ENCODE measurements around the gene EIF1.
"Not testable (repeated sequence)": the region's sequence is repeated elsewhere in the genome, so short reads cannot be mapped to it uniquely, and the experiment has no call there.

The EIF1 gene

GRCh38 chr17:41682631-41683030, 6.1 kb upstream of the EIF1 start:
- no peaks in the 10 kb centered on the region for H3K36me3 ChIP-seq (ENCODE audit: insufficient read depth, low read length)
- no peak overlapping the region for H2AFZ ChIP-seq (ENCODE audit: low read length, unreplicated experiment)
- H3K27ac ChIP-seq (ENCODE audit: low read depth, low read length), result no peak overlapping the region
- H3K4me3 ChIP-seq (ENCODE audit: low read depth, low read length), result no peak overlapping the region
- no peaks in the 10 kb centered on the region for H3K27me3 ChIP-seq (ENCODE audit: insufficient read depth, low read length)
- peaks cover 11% of the 10 kb centered on the region for H3K4me1 ChIP-seq (ENCODE audit: control insufficient read depth, insufficient read depth, low read length, unreplicated experiment)
- no peaks in the 10 kb centered on the region for H3K79me2 ChIP-seq (ENCODE audit: control insufficient read depth, insufficient read depth, low read length, unreplicated experiment)

- no peaks in the 10 kb centered on the region for H3K79me2 ChIP-seq (ENCODE audit: control insufficient read depth, insufficient read depth, low read length, unreplicated experiment)
Measured at GRCh38 chr17:41683441-41684007, 5.2 kb upstream of the EIF1 start.

GRCh38 chr17:41684035-41684434, 4.7 kb upstream of the EIF1 start:
- Histone ChIP-seq H3K27me3 (ENCODE audit: insufficient read depth, low read length) (no peaks in the 10 kb centered on the region), H3K79me2 (ENCODE audit: control insufficient read depth, insufficient read depth, low read length, unreplicated experiment) (no peaks in the 10 kb centered on the region), H3K27ac (ENCODE audit: low read depth, low read length) (no peak overlapping the region), H3K36me3 (ENCODE audit: insufficient read depth, low read length) (no peaks in the 10 kb centered on the region), H2AFZ (ENCODE audit: low read length, unreplicated experiment) (no peak overlapping the region), H3K4me3 (ENCODE audit: low read depth, low read length) (no peak overlapping the region), H3K4me1 (ENCODE audit: control insufficient read depth, insufficient read depth, low read length, unreplicated experiment) (peaks cover 8% of the 10 kb centered on the region)

More at GRCh38 chr17:41683441-41684007, 5.2 kb upstream of the EIF1 start:
- Histone ChIP-seq H3K4me1 (ENCODE audit: control insufficient read depth, insufficient read depth, low read length, unreplicated experiment) (peaks cover 13% of the 10 kb centered on the region), H3K36me3 (ENCODE audit: insufficient read depth, low read length) (no peaks in the 10 kb centered on the region), H3K27me3 (ENCODE audit: insufficient read depth, low read length) (no peaks in the 10 kb centered on the region), H2AFZ (ENCODE audit: low read length, unreplicated experiment) (no peak overlapping the region), H3K4me3 (ENCODE audit: low read depth, low read length) (no peak overlapping the region), H3K27ac (ENCODE audit: low read depth, low read length) (no peak overlapping the region)

GRCh38 chr17:41685753-41686152, 2.9 kb upstream of the EIF1 start:
- H3K27ac ChIP-seq (ENCODE audit: low read depth, low read length); H3K27me3 ChIP-seq (ENCODE audit: insufficient read depth, low read length); H3K4me3 ChIP-seq (ENCODE audit: low read depth, low read length); H2AFZ ChIP-seq (ENCODE audit: low read length, unreplicated experiment): not testable (repeated sequence)
- Histone ChIP-seq H3K79me2 (ENCODE audit: control insufficient read depth, insufficient read depth, low read length, unreplicated experiment) (peaks cover 15% of the 10 kb centered on the region), H3K36me3 (ENCODE audit: insufficient read depth, low read length) (peaks cover 14% of the 10 kb centered on the region), H3K4me1 (ENCODE audit: control insufficient read depth, insufficient read depth, low read length, unreplicated experiment) (peaks cover 11% of the 10 kb centered on the region)

GRCh38 chr17:41686281-41686680, 2.4 kb upstream of the EIF1 start:
- Histone ChIP-seq H3K27ac (ENCODE audit: low read depth, low read length) (no peak overlapping the region), H3K4me1 (ENCODE audit: control insufficient read depth, insufficient read depth, low read length, unreplicated experiment) (peaks cover 16% of the 10 kb centered on the region), H3K36me3 (ENCODE audit: insufficient read depth, low read length) (peaks cover 19% of the 10 kb centered on the region), H3K4me3 (ENCODE audit: low read depth, low read length) (no peak overlapping the region), H3K27me3 (ENCODE audit: insufficient read depth, low read length) (no peaks in the 10 kb centered on the region), H3K79me2 (ENCODE audit: control insufficient read depth, insufficient read depth, low read length, unreplicated experiment) (peaks cover 20% of the 10 kb centered on the region), H2AFZ (ENCODE audit: low read length, unreplicated experiment) (no peak overlapping the region)

GRCh38 chr17:41687828-41688640, 651 bp upstream of the EIF1 start:
- H3K4me3 ChIP-seq (ENCODE audit: low read depth, low read length), result peak overlapping the region; percentile 90
- peak overlapping the region; percentile 69 for H3K27ac ChIP-seq (ENCODE audit: low read depth, low read length)
- H3K27me3 ChIP-seq (ENCODE audit: insufficient read depth, low read length), result no peaks in the 10 kb centered on the region
- peaks cover 28% of the 10 kb centered on the region for H3K79me2 ChIP-seq (ENCODE audit: control insufficient read depth, insufficient read depth, low read length, unreplicated experiment)
- H3K4me1 ChIP-seq (ENCODE audit: control insufficient read depth, insufficient read depth, low read length, unreplicated experiment), result peaks cover 19% of the 10 kb centered on the region
- peak overlapping the region; percentile 90 for H2AFZ ChIP-seq (ENCODE audit: low read length, unreplicated experiment)
- H3K36me3 ChIP-seq (ENCODE audit: insufficient read depth, low read length), result peaks cover 35% of the 10 kb centered on the region

- Histone ChIP-seq H3K36me3 (ENCODE audit: insufficient read depth, low read length) (peaks cover 39% of the 10 kb centered on the region), H3K79me2 (ENCODE audit: control insufficient read depth, insufficient read depth, low read length, unreplicated experiment) (peaks cover 28% of the 10 kb centered on the region), H3K4me3 (ENCODE audit: low read depth, low read length) (peak overlapping the region; percentile 90)
Measured at GRCh38 chr17:41689497-41690299, 1.0 kb downstream of the EIF1 start.

GRCh38 chr17:41690497-41690896, 1.8 kb downstream of the EIF1 start:
- Histone ChIP-seq H3K79me2 (ENCODE audit: control insufficient read depth, insufficient read depth, low read length, unreplicated experiment) (peaks cover 28% of the 10 kb centered on the region), H3K27ac (ENCODE audit: low read depth, low read length) (peak overlapping the region; percentile 99), H3K4me1 (ENCODE audit: control insufficient read depth, insufficient read depth, low read length, unreplicated experiment) (peaks cover 19% of the 10 kb centered on the region), H2AFZ (ENCODE audit: low read length, unreplicated experiment) (no peak overlapping the region), H3K27me3 (ENCODE audit: insufficient read depth, low read length) (no peaks in the 10 kb centered on the region), H3K36me3 (ENCODE audit: insufficient read depth, low read length) (peaks cover 39% of the 10 kb centered on the region), H3K4me3 (ENCODE audit: low read depth, low read length) (peak overlapping the region; percentile 90)

More at GRCh38 chr17:41689497-41690299, 1.0 kb downstream of the EIF1 start:
- Histone ChIP-seq H3K4me1 (ENCODE audit: control insufficient read depth, insufficient read depth, low read length, unreplicated experiment) (peaks cover 19% of the 10 kb centered on the region), H2AFZ (ENCODE audit: low read length, unreplicated experiment) (no peak overlapping the region), H3K27me3 (ENCODE audit: insufficient read depth, low read length) (no peaks in the 10 kb centered on the region), H3K27ac (ENCODE audit: low read depth, low read length) (peak overlapping the region; percentile 99)

GRCh38 chr17:41691031-41691777, 2.5 kb downstream of the EIF1 start:
- H2AFZ ChIP-seq (ENCODE audit: low read length, unreplicated experiment), result no peak overlapping the region
- H3K79me2 ChIP-seq (ENCODE audit: control insufficient read depth, insufficient read depth, low read length, unreplicated experiment), result peaks cover 28% of the 10 kb centered on the region
- peak overlapping the region; percentile 90 for H3K4me3 ChIP-seq (ENCODE audit: low read depth, low read length)
- peaks cover 39% of the 10 kb centered on the region for H3K36me3 ChIP-seq (ENCODE audit: insufficient read depth, low read length)
- peak overlapping the region; percentile 99; the same call in 1 of the 2 replicates for H3K27ac ChIP-seq (ENCODE audit: low read depth, low read length)
- peaks cover 19% of the 10 kb centered on the region for H3K4me1 ChIP-seq (ENCODE audit: control insufficient read depth, insufficient read depth, low read length, unreplicated experiment)
- H3K27me3 ChIP-seq (ENCODE audit: insufficient read depth, low read length), result no peaks in the 10 kb centered on the region
